RPMI8226 (cell line): ENCODE measurements around the gene RBM26.

Source experiments
- DNase-seq: peaks from one replicate; pipeline ENCODE4 v3.0.0-alpha.2; 2015

RBM26 gene

DNA sequence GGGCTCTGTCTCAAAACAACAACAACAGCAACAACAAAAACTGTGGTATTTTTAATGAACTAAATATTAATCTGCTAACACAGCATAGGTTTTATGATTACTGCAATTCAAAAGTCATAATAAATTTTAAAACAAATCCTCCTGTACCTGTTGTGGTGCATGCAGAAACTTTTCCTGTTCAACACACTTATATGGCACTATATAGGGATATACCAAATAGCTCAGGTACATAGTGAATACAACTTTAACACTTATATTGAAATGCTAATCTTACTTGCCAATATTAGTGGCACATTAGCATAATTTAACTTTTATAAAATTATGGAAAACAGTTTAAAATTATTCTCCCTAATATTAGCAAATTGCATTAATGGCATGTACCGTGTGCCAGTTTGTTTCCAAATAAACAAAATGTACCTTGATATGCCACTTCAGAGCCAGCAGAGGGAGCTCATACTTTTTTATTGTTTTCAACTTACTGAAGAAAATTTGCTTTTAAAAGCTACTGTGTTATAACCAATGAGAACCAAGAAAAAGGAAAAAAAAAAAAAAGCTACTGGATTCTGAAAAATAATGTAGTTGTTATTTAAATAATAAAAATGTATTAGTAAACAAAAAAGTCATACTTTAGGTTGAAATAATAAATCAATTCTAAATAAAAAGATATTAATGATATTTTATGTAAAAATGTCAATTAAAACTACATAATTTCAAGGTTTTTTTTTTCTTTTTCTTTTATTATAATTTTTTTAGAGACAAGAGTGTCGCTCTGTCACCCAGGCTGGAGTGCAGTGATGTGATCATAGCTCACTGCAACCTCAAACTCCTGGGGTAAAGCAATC lies 18.0 kb upstream of the RBM26 start:
- peak; percentile 31 for DNase-seq

- no peak for DNase-seq
These were observed 17.3 kb upstream of the RBM26 start for GRCh38 chr13:79423340-79423739.

DNA sequence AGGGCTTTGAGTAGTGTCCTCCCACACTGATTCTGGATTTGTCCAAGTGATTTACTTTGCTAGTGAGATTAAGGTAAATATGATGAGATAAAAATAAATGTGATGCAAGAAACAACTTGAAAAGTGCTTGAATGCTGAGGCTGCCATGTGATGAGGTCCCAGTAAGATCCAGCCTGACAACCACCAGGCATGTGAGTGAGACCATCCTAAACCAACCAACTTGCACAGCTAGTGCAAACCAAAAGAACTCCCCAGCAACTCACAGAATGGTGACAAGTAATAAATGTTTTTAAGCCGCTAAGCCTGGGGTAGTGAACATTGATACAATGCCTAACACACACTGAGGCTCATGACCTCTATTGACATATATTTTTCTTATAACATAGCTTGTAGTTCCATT lies 13.3 kb upstream of the RBM26 start:
- DNase-seq, result no peak

DNA sequence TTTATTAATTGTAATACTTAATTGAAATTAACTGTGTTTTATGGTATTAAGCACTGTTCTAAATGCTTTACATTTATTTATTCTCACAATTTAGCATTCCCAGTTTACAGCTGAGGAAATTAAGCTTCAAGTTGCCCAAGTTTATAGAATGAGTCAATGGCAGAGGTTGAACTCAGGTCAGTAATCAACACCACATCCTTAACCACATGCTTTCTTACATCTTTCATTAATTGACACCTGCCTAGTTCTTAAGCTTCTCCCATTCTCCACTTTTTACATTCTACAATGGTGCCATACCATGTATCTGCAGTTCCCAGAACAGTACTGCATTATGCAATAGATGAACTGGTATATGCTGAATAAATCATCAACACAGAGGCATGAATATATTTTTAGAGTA lies 11.7 kb upstream of the RBM26 start:
- no peak for DNase-seq

GRCh38 chr13:79413521-79413920 lies 7.5 kb upstream of the RBM26 start:
- no peak for DNase-seq

- no peak for DNase-seq
These were observed 3.8 kb upstream of the RBM26 start for GRCh38 chr13:79409828-79410227.

GRCh38 chr13:79407349-79407979 lies 1.4 kb upstream of the RBM26 start:
- no peak for DNase-seq

GRCh38 chr13:79406597-79406908 lies 498 bp upstream of the RBM26 start:
- DNase-seq, result no peak

DNA sequence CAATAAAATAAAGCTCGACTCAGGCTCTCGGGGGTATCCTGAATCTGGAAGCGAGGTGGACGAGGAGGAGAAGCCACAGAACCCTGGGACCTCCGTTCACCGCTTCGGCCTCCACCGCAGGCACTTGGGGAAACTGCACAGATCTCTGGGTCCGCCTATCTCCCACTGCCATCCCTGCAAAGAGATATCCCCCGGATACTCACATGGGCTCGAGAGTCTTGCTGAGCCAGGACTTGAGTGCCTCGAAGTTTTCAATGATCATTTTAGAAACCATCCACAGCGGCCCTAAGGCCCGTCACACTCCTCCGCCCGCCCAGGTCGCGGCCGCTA lies 589 bp downstream of the RBM26 start:
- peak; percentile 41 for DNase-seq

DNA sequence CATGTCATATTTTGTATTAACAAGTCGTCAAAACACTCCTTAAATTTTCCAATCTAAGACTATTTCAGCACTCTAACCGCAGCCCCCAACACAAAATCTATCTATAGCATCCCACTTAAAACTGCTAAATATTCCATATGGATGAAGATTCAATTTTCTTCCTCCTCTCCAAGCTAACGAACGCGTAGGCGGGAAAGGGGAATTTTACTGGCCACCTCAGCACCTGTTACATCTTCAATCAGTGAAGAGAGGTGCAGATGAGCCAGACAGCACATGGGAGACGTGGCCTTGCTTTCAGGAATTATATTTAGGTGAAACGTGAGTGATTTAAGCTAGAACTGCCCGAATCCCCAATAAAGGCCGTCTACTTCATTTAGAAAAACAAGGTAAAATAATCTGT lies 1.1 kb downstream of the RBM26 start:
- DNase-seq, result peak; percentile 38

GRCh38 chr13:79404361-79404760 lies 1.7 kb downstream of the RBM26 start:
- no peak for DNase-seq

GRCh38 chr13:79403113-79403512 lies 2.9 kb downstream of the RBM26 start:
- DNase-seq, result no peak

DNA sequence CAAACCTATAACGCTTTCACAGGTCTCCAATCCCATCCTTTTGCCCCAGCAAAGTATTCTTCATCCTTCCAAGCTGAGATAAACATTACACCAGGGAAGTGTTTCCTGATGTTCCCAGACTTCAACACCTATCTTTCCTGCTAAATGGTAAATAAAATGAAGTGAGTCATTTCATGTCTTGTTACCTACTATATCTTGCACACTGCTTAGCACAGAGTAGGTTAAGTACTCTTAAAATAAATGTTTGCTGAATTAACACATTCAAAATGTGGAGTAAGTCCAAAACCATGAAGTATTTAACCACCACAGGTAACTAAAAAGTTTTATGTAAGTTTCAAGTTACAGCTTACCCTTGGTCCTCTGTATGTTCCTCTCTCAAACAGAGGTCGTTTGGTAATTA lies 3.4 kb downstream of the RBM26 start:
- no peak for DNase-seq

DNA sequence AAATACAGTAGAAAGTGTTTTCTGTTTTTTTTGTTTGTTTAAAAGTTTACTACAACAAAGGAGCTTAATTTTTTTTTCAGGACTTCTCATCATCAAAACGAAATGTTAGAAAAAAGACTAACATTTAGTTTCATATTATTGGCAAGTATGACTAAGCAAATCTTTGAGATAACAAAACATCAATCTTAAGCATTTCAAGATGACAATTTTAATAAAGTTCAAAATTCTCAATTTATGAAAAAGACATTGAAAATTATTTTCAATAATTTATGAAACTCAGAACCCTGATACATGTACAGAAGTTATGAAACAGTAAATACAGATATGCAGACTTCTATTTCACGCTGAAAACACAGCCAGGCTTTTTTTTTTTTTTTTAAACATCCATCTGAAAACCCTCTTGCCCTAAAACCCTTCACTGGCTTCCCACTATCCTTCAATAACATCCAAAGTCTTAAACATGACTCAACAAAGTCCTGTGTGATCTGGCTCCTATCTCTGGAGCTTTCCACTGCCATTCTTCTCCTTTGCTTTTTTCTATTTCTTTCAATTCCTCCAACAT lies 3.9 kb downstream of the RBM26 start:
- DNase-seq, result no peak

GRCh38 chr13:79401259-79402070 lies 4.6 kb downstream of the RBM26 start:
- peak; percentile 47 for DNase-seq

GRCh38 chr13:79398915-79399314 lies 7.1 kb downstream of the RBM26 start:
- DNase-seq, result peak; percentile 5

DNA sequence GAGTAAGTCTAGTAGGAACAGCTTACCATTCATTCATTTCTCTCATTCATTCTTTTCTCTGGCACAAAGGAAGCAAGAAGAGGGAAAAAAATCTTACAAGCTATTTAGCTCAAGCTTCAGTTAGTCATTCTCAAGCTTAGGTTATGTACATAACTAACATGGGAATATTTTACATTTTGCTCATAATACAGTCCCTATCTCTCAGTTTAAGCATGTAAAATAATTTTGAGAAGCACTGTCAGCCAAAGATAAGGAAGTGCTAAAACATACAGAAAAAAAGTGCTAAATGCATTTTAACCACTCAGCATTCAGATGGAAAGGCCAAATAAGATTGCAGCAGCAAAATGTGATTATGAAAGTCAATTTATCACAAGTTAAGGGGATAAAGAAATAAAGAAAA lies 7.9 kb downstream of the RBM26 start:
- no peak for DNase-seq

- no peak for DNase-seq
These were observed 10.2 kb downstream of the RBM26 start for GRCh38 chr13:79395881-79396280.

DNA sequence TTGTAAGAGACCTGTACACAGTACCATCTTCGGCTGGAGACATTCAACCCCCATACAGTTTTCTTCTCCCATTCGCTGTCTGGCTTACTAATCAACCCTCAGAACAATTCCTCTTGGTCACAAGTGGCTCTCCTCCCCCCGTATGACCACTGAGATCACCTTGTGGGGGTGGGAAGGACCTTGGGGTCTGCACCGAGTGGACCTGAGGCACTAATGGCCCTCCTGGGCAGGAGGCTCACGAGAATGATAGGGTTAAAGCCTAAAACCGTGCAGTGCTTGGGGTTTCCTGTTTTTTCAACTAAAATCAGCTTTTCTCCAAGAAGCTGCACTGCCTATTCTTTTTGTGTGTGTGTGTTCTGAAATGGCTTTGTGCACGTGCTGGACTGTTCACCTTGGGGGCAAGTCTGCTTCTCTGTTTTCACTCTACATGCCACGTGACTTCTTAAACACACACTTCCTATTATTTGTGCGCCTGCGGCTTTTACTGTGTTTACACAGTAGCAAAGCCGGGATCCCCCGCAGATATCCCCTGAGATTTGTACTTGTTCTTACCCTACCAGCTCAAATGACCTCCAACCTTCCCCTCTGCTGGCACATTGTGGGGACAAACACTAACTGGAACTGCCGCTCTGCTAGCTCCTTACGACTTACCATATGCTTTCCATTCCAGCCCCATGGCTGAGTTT lies 12.3 kb downstream of the RBM26 start:
- peak; percentile 43 for DNase-seq

DNA sequence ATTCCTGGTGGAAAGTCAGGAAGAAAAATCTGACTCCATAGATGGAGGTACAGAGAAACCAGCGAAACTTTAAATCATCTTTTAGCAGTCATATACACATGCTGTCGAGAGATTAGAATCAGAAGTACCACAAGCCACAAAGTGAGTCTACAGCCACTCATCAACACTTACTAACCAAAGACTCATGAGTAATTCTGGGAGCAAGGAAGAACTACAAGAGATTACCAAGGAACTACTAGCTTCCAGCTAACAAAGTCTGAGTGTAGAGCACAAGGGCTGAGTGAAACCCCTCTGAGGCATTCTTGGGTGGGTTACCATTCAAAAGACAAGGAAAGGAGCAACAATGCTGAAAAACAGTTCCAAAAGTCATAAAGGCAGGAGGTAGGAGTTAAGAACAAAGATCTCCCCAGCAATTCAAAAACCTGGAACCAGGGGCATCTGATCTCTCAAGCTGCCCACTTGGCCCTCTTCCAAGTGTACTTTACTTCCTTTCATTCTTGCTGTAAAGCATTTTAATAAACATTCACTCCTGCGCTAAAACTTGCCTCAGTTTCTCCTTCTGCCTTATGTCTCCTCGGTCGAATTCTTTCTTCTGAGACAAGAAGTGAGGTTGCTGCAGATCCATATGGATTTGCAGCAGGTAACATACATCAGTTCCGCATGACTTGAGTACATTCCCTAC lies 13.0 kb downstream of the RBM26 start:
- DNase-seq, result peak; percentile 35

DNA sequence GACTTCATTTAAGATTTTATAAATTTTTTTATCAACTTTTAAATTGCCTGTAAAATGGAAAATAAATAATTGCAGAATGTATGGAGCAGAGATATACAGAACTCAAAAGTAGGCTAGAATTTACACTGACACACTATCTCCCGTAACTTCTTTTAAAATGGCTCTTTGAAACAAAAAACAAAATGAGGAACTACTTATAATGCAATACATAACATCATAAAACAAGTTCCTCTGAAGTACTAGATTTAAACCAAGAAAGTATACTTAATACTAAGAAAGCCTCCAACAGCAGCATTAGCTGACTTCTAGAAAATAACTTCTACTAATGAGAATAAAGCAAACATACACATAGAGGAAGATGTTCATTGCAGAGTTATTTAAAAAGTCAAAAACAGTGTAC lies 17.0 kb downstream of the RBM26 start:
- no peak for DNase-seq

- no peak for DNase-seq
These were observed 18.2 kb downstream of the RBM26 start for GRCh38 chr13:79387853-79388252.
